Measurements from ENCODE around the gene MSL3B.

Gene MSL3B

GRCh38 chr2:233855345-233855744 lies 12.8 kb downstream of the MSL3B start:
- in situ Hi-C loops (cut with MboI), result loop anchor here (25.0 kb wide), 1 partner anchor 682 kb away; no protein-coding TSS in a partner anchor
- intact Hi-C loops (cut with micrococcal nuclease), result loop anchor here (5.0 to 10.0 kb wide), 2 partner anchors 692 to 1259 kb away; no protein-coding TSS in a partner anchor
- FAIRE-seq, result no peak
- Histone ChIP-seq H3K4me3 (no peak overlapping the region), H3K27ac (ENCODE audit: extremely low read depth, low read depth, low read length) (peak overlapping the region; percentile 96), H3K79me2 (ENCODE audit: control insufficient read depth, insufficient read depth, low read length) (peaks cover 40% of the 10 kb centered on the region), H4K20me1 (replicated peaks; ENCODE audit: control insufficient read depth, insufficient read depth, low read length) (no peaks in the 10 kb centered on the region), H3K4me1 (replicated peaks in 1 of 2; ENCODE audit: control insufficient read depth in 2 of 2, insufficient read depth in 2 of 2, low read length in 2 of 2) (peaks cover 14 to 21% of the 10 kb centered on the region in 2 experiments; a peak in 4 of 5 replicates), H3K9me3 (replicated peaks; ENCODE audit: control insufficient read depth, insufficient read depth, low read depth, low read length) (no peaks in the 10 kb centered on the region), H3K9me1 (ENCODE audit: control insufficient read depth, insufficient read depth, low read length) (peaks cover 4% of the 10 kb centered on the region), H3K36me3 (ENCODE audit: control insufficient read depth, insufficient read depth, low read length) (peaks cover 32% of the 10 kb centered on the region), H2AFZ (ENCODE audit: low read depth, low read length) (peak overlapping the region; percentile 78; the same call in 1 of the 2 replicates), H3K4me2 (ENCODE audit: insufficient read depth, low read length) (peak overlapping the region; percentile 98), H3K27me3 (ENCODE audit: control insufficient read depth in 2 of 2, insufficient read depth in 2 of 2, low read length in 2 of 2) (no peaks in the 10 kb centered on the region), H3K9ac (ENCODE audit: insufficient read depth in 1 of 2, low read depth in 2 of 2, low read length in 2 of 2) (peak overlapping the region in 1 of 2 experiments; percentile 70; a peak in 3 of 4 replicates)
- no TSS peak for BruUV-seq (replicated peaks)
- POLR2A ChIA-PET, result interaction anchor here (1.3 to 1.5 kb wide), 2 partner anchors 9 kb away, joined by 3 to 5 read pairs; no protein-coding TSS in a partner anchor
- no peak for DNase-seq (ENCODE audit: extremely low read depth in 1 of 4, low spot score in 3 of 4)
- ATAC-seq, result no peak
- CTCF ChIA-PET (ENCODE audit: low intra/inter-chr PET ratio), result no interaction called here
- WGBS (ENCODE audit: insufficient coverage, low coverage, missing lambda C conversion rate), result 74% methylated on average over 5 of the region's 5 CpGs
- TF ChIP-seq, protein P1, sequence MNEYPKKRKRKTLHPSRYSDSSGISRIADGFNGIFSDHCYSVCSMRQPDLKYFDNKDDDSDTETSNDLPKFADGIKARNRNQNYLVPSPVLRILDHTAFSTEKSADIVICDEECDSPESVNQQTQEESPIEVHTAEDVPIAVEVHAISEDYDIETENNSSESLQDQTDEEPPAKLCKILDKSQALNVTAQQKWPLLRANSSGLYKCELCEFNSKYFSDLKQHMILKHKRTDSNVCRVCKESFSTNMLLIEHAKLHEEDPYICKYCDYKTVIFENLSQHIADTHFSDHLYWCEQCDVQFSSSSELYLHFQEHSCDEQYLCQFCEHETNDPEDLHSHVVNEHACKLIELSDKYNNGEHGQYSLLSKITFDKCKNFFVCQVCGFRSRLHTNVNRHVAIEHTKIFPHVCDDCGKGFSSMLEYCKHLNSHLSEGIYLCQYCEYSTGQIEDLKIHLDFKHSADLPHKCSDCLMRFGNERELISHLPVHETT (CRISPR knock-in tag; conservative IDR thresholded peaks at IDR 0.05 in 1 of 2, IDR thresholded peaks at IDR 0.05 in 1 of 2), result peak in 1 of 2 experiments; percentile 17; a peak in 2 of 4 replicates
- TF ChIP-seq SP1 (CRISPR knock-in tag; IDR thresholded peaks at IDR 0.05), result no peak

All from K562 (cell line).